SU-DHL-6 (cell line): ENCODE results near the gene UTP3.
A peak's percentile ranks its signal among the peaks of the same experiment; 100 is the strongest.

Experiments used
- H2AFZ ChIP-seq: fragments of 200-600 bp; sonication (generic); 2 replicates; pipeline ENCODE4 v1.6.1; 2014; ENCODE audit warnings: low read depth, mild to moderate bottlenecking, moderate library complexity, mixed read lengths, antibody characterized with exemption, low read length; ENCODE audit not compliant: severe bottlenecking
- H3F3A ChIP-seq: fragments of 200-600 bp; shearing (Covaris generic); 2 replicates; pipeline ENCODE4 v1.6.0; 2016; ENCODE audit warnings: antibody characterized with exemption, mild to moderate bottlenecking; ENCODE audit not compliant: insufficient read depth
- H3K27ac ChIP-seq: fragments of 200-600 bp; sonication (generic); 2 replicates; pipeline ENCODE4 v1.5.1; 2016; ENCODE audit warnings: low read depth, mild to moderate bottlenecking, low read length, moderate library complexity, mixed read lengths
- H3K27me3 ChIP-seq: fragments of 200-600 bp; sonication (generic), shearing (Covaris generic); 2 replicates; pipeline ENCODE4 v1.6.0; 2014; ENCODE audit warnings: mild to moderate bottlenecking, low read length
- H3K36me3 ChIP-seq: fragments of 200-600 bp; sonication (generic); 2 replicates; pipeline ENCODE4 v1.6.1; 2014; ENCODE audit warnings: mild to moderate bottlenecking, low read length, mixed read lengths
- H3K4me2 ChIP-seq: fragments of 300-600, 200-600 bp; shearing (Covaris generic), sonication (generic); 2 replicates; pipeline ENCODE4 v1.6.0; 2014; ENCODE audit warnings: low read length, low read depth, mild to moderate bottlenecking; ENCODE audit not compliant: poor library complexity, severe bottlenecking
- H3K4me3 ChIP-seq: fragments of 200-600 bp; sonication (generic); 2 replicates; pipeline ENCODE4 v1.5.1; 2014; ENCODE audit warnings: antibody characterized with exemption, low read length, mild to moderate bottlenecking, mixed read lengths; ENCODE audit not compliant: insufficient read depth, poor library complexity, severe bottlenecking
- H3K79me2 ChIP-seq: fragments of 200-600 bp; sonication (generic); 2 replicates; pipeline ENCODE4 v1.6.1; 2014; ENCODE audit warnings: mild to moderate bottlenecking, low read length, moderate library complexity; ENCODE audit not compliant: insufficient read depth
- H3K9ac ChIP-seq: fragments of 200-600 bp; sonication (generic); 2 replicates; pipeline ENCODE4 v1.7.0; 2014; ENCODE audit warnings: mild to moderate bottlenecking, low read length
- H3K9me2 ChIP-seq: fragments of 200-600 bp; sonication (generic); replicated peaks from 2 replicates; pipeline ENCODE4 v1.6.1; 2014; ENCODE audit warnings: low read length; ENCODE audit not compliant: insufficient read depth
- H3K9me3 ChIP-seq: fragments of 200-600 bp; sonication (generic); 2 replicates; pipeline ENCODE4 v1.6.1; 2014; ENCODE audit warnings: low read length, mixed read lengths; ENCODE audit not compliant: insufficient read depth
- H4K20me1 ChIP-seq: fragments of 200-600 bp; sonication (generic); 2 replicates; pipeline ENCODE4 v1.6.1; 2014; ENCODE audit warnings: low read depth, mild to moderate bottlenecking, antibody characterized with exemption, low read length, moderate library complexity, mixed read lengths
- EZH2phosphoT487 ChIP-seq: fragments of 200-600 bp; sonication (generic), shearing (Covaris generic); conservative IDR thresholded peaks from 2 replicates; pipeline ENCODE4 v1.6.1; 2018; ENCODE audit warnings: mild to moderate bottlenecking, antibody characterized with exemption, low read length, moderate library complexity, mixed read lengths
- TF ChIP-seq, protein P1 (sequence below): fragments of 200-600 bp; sonication (generic); IDR thresholded peaks from one replicate; pipeline ENCODE4 v1.5.1; 2017; ENCODE audit warnings: antibody characterized with exemption, mild to moderate bottlenecking, low read length, moderate library complexity; ENCODE audit not compliant: insufficient read depth, poor library complexity, severe bottlenecking

UTP3 gene

DNA sequence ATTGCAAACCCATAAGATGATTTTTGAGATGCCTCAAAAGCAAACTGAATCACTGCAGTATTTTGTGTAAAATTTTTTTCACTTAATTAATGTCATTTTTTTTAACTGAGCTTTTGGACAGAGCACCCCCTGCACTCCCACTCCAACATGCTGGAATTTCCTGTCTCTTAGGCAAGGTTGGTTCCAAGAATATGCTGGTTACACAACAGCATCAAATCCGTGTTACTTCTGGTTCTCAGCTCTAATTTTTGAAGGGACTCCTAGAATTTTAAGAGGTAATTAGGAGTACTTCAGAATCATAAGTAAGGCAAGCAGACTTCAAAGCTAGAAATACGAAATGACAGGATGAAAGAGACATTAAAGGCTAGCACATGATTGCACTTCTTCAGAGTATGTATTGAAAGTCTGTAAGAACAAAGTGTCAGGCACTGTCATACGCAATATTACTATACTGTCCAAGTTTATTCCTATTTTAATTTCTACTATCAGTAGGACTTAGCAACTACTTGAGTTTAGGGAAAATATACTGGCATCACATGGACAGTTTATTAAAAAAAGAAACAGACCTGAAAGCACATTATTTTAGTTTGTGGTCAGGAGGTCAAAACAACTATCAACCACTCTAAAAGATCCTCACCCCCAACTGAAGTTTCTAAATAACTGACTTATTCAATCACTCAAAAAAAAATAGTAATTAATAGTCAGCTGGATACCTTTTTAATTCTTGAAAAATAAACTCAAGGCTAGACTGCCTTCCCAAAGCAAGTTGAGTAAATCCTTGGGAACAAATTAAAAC is 20.4 kb upstream of the UTP3 start:
- no peaks in the 10 kb centered on the region for H3K27me3 ChIP-seq
- peak overlapping the region; percentile 89 for H3K27ac ChIP-seq
- peak overlapping the region; percentile 49 for H3K9ac ChIP-seq
- H2AFZ ChIP-seq = no peak overlapping the region
- peak overlapping the region; percentile 18 for H3K4me3 ChIP-seq
- H3K36me3 ChIP-seq = peaks cover 10% of the 10 kb centered on the region
- no peaks in the 10 kb centered on the region for H3K9me3 ChIP-seq
- no peaks in the 10 kb centered on the region for H3K9me2 ChIP-seq
- peaks cover 15% of the 10 kb centered on the region; the same call in 1 of the 2 replicates for H3F3A ChIP-seq
- H4K20me1 ChIP-seq = no peaks in the 10 kb centered on the region
- peak overlapping the region; percentile 74 for H3K4me2 ChIP-seq
- H3K79me2 ChIP-seq = peaks cover 32% of the 10 kb centered on the region
- TF ChIP-seq EZH2phosphoT487 = no peak
- TF ChIP-seq, protein P1, sequence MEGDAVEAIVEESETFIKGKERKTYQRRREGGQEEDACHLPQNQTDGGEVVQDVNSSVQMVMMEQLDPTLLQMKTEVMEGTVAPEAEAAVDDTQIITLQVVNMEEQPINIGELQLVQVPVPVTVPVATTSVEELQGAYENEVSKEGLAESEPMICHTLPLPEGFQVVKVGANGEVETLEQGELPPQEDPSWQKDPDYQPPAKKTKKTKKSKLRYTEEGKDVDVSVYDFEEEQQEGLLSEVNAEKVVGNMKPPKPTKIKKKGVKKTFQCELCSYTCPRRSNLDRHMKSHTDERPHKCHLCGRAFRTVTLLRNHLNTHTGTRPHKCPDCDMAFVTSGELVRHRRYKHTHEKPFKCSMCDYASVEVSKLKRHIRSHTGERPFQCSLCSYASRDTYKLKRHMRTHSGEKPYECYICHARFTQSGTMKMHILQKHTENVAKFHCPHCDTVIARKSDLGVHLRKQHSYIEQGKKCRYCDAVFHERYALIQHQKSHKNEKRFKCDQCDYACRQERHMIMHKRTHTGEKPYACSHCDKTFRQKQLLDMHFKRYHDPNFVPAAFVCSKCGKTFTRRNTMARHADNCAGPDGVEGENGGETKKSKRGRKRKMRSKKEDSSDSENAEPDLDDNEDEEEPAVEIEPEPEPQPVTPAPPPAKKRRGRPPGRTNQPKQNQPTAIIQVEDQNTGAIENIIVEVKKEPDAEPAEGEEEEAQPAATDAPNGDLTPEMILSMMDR = no peak

DNA sequence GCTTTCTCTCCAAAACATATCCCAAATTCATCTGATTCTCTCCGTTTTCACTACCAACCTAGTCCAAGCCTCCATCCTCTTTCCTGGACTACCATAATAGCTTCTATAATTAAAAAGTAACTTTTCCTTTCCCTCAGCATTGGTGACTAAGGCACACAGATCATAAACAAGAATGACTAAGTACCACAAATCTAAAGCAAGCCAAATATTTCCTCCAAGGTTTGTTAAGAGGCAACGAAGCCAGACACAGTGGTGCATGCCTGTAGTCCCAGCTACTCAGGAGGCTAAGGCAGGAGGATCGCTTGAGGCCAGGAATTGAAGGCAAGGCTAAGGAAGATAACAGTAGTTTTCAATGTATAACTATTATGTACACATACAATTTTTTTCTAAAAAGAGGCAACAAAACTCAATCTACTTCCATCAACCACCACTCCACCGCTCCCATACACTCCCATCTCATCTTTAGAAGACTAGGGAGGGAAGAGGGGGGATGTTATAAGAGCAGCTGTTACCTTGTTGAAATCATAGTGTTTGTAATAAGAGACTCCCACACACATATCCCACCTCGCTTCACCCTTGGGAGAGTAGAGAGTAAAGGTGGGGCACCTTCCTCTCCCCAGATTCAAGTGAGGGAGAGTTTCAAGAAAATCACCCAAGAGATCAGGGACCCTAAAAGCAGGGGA is 17.9 kb upstream of the UTP3 start:
- no peak overlapping the region for H3K9ac ChIP-seq
- H3F3A ChIP-seq = peaks cover 27% of the 10 kb centered on the region; the same call in 1 of the 2 replicates
- no peaks in the 10 kb centered on the region for H3K27me3 ChIP-seq
- no peak overlapping the region for H2AFZ ChIP-seq
- no peak overlapping the region for H3K4me2 ChIP-seq
- H3K4me3 ChIP-seq = no peak overlapping the region
- no peaks in the 10 kb centered on the region for H3K36me3 ChIP-seq
- no peaks in the 10 kb centered on the region for H4K20me1 ChIP-seq
- H3K9me2 ChIP-seq = no peaks in the 10 kb centered on the region
- TF ChIP-seq EZH2phosphoT487 = no peak
- TF ChIP-seq, protein P1 = no peak
- H3K27ac ChIP-seq = peak overlapping the region; percentile 44
- H3K79me2 ChIP-seq = peaks cover 10% of the 10 kb centered on the region
- H3K9me3 ChIP-seq = no peaks in the 10 kb centered on the region

DNA sequence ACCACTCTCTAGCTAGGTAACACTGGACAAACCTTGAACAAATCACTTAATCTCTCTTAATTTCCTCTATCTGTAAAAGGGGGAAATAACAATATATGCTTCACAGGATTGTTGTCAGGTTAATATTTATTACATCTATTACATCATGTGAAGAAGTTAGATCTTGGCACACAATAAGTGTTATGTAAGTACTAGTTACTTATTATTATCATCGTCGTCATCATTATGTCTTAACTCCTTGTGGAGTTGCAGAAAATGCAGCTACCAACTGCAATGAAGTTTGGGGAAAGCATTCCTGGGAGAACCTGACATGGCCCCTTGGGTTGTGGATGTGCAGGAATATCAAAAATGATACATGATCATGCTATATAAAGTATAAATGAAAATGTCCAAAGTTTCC is 17.2 kb upstream of the UTP3 start:
- Histone ChIP-seq H3K9ac (no peak overlapping the region), H3K9me2 (no peaks in the 10 kb centered on the region), H3F3A (peaks cover 28% of the 10 kb centered on the region; the same call in 1 of the 2 replicates), H2AFZ (no peak overlapping the region), H4K20me1 (no peaks in the 10 kb centered on the region), H3K27me3 (no peaks in the 10 kb centered on the region), H3K9me3 (no peaks in the 10 kb centered on the region), H3K79me2 (peaks cover 3% of the 10 kb centered on the region), H3K36me3 (no peaks in the 10 kb centered on the region), H3K4me3 (no peak overlapping the region), H3K4me2 (no peak overlapping the region), H3K27ac (peak overlapping the region; percentile 44)
- TF ChIP-seq, protein P1 = no peak
